Mammary epithelial cell (primary cell): ENCODE results near the gene HOXB8.

Experiments used
- CTCF ChIP-seq, 2 donors: IDR thresholded peaks in 1 of 2; conservative IDR thresholded peaks in 1 of 2; 2 replicates each; pipeline ENCODE4 v1.5.1; 2011 to 2012; ENCODE audit warnings: inconsistent platforms in 2 of 2, low read length in 2 of 2, mild to moderate bottlenecking in 2 of 2, control low read depth in 1 of 2, low read depth in 1 of 2; ENCODE audit not compliant: insufficient read depth in 1 of 2; ENCODE audit errors: extremely low read depth in 1 of 2
- EZH2 ChIP-seq: IDR thresholded peaks from 2 replicates; pipeline ENCODE4 v1.6.1; 2012; ENCODE audit warnings: low read length, inconsistent platforms, borderline replicate concordance

- TF ChIP-seq CTCF (conservative IDR thresholded peaks at IDR 0.05 in 1 of 2, IDR thresholded peaks at IDR 0.05 in 1 of 2; ENCODE audit: extremely low read depth in 1 of 2, insufficient read depth in 1 of 2, low read depth in 1 of 2, low read length in 2 of 2) (no peak), EZH2 (no peak)
These were observed 32.8 kb upstream of the HOXB8 start for GRCh38 chr17:48647963-48648245.
